ENCODE results near the gene FAT3. TPM values are rescaled to one million over a fixed set of nuclear protein-coding genes. Genes with fewer than 3 reads are reported as not detected.

FAT3 gene
- total and polyA plus RNA-seq, 2 of the 4 experiments (the other 2 are of a cell fraction) = 0.53 to 2.9 TPM

GRCh38 chr11:92204731-92205130, 19.9 kb upstream of the FAT3 start:
- no peak overlapping the region for H2BK120ac ChIP-seq (ENCODE audit: low read depth, low read length)
- H4K8ac ChIP-seq (ENCODE audit: low read depth in 2 of 2, low read length in 2 of 2) = no peak overlapping the region
- no peaks in the 10 kb centered on the region for H3K9me3 ChIP-seq (ENCODE audit: control insufficient read depth, insufficient read depth, low read length)
- no peak overlapping the region for H3K4me2 ChIP-seq (ENCODE audit: low read depth, low read length)
- no peak overlapping the region for H3K9ac ChIP-seq (ENCODE audit: low read depth, low read length)
- H3K27me3 ChIP-seq (ENCODE audit: control insufficient read depth, insufficient read depth, low read length) = no peaks in the 10 kb centered on the region
- DNase-seq (no peak), ATAC-seq (ENCODE audit: low read depth) (no peak)
- no peaks in the 10 kb centered on the region for H4K20me1 ChIP-seq (ENCODE audit: insufficient read depth, low read length)
- in situ Hi-C loops (cut with MboI; ENCODE audit: low sequenced_read_pairs) = loop anchor here (25.0 kb wide), 1 partner anchor 333 kb away; no protein-coding TSS in a partner anchor
- no peak overlapping the region for H3K4ac ChIP-seq (ENCODE audit: low read depth, low read length)
- no peak overlapping the region for H2AK9ac ChIP-seq (replicated peaks; ENCODE audit: low read depth, low read length, poor library complexity)
- H3K27ac ChIP-seq (ENCODE audit: insufficient read depth, low read length) = no peak overlapping the region
- no peaks in the 10 kb centered on the region for H3K4me1 ChIP-seq (ENCODE audit: control insufficient read depth, insufficient read depth, low read length)
- H3K36me3 ChIP-seq (ENCODE audit: control insufficient read depth, insufficient read depth, low read length) = no peaks in the 10 kb centered on the region
- dilution Hi-C loops (cut with HindIII; ENCODE audit: low sequenced_read_pairs, unreplicated experiment) = no loop called here
- no peaks in the 10 kb centered on the region for H3K9me1 ChIP-seq (ENCODE audit: insufficient read depth, low read length)
- H3K23ac ChIP-seq (ENCODE audit: low read depth, low read length) = no peak overlapping the region
- H3K56ac ChIP-seq (ENCODE audit: extremely low read depth, insufficient read depth, low read length) = no peak overlapping the region
- WGBS, 2 experiments (ENCODE audit: extremely low coverage in 2 of 2, insufficient read length in 1 of 2) = no CpG with 5 or more reads among the region's 2 CpGs
- H3K4me3 ChIP-seq (ENCODE audit: insufficient read depth, low read depth, low read length) = no peak overlapping the region
- intact Hi-C loops (cut with micrococcal nuclease) = no loop called here
- no peak overlapping the region for H2BK5ac ChIP-seq (ENCODE audit: low read depth, low read length, poor library complexity, severe bottlenecking)
- H2AFZ ChIP-seq (replicated peaks; ENCODE audit: low read length, poor library complexity) = no peak overlapping the region
- TF ChIP-seq, protein P1, sequence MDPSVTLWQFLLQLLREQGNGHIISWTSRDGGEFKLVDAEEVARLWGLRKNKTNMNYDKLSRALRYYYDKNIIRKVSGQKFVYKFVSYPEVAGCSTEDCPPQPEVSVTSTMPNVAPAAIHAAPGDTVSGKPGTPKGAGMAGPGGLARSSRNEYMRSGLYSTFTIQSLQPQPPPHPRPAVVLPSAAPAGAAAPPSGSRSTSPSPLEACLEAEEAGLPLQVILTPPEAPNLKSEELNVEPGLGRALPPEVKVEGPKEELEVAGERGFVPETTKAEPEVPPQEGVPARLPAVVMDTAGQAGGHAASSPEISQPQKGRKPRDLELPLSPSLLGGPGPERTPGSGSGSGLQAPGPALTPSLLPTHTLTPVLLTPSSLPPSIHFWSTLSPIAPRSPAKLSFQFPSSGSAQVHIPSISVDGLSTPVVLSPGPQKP (IDR thresholded peaks at IDR 0.05; ENCODE audit: borderline replicate concordance, low read depth, low read length) = no peak
- no peak overlapping the region for H4K5ac ChIP-seq (ENCODE audit: low read depth, low read length)
- no peak overlapping the region for H2BK15ac ChIP-seq (ENCODE audit: low read depth, low read length)
- no TSS peak for BruUV-seq (replicated peaks)
- H4K91ac ChIP-seq (ENCODE audit: insufficient read depth, low read depth, low read length) = no peak overlapping the region
- POLR2A ChIA-PET (ENCODE audit: unreplicated experiment) = no interaction called here
- no peak overlapping the region for H2BK20ac ChIP-seq (ENCODE audit: low read depth, low read length)
- CTCF ChIA-PET = no interaction called here
- H2AK5ac ChIP-seq (ENCODE audit: low read depth, low read length) = no peak overlapping the region
- H3K79me1 ChIP-seq (ENCODE audit: low read depth in 1 of 2, low read length in 2 of 2) = no peaks in the 10 kb centered on the region
- no peak overlapping the region for H3K14ac ChIP-seq (replicated peaks; ENCODE audit: low read depth, low read length)
- no peak overlapping the region for H3K18ac ChIP-seq (ENCODE audit: low read depth, low read length)

Data from IMR-90 (cell line).